Activated CD4-positive, alpha-beta T cell treated with anti-CD3 and anti-CD28 coated beads for 4 hours (primary cell): ENCODE measurements around the gene THSD4.

ENCODE experiments used
- DNase-seq, 2 donors: peaks; one replicate each; pipeline ENCODE4 v3.0.0-alpha.2; 2020

The THSD4 gene

GRCh38 chr15:71603379-71603778, 488.1 kb downstream of the THSD4 start:
- DNase-seq = no peak

- no peak for DNase-seq
Measured at GRCh38 chr15:71607383-71607782, 492.1 kb downstream of the THSD4 start.

DNA sequence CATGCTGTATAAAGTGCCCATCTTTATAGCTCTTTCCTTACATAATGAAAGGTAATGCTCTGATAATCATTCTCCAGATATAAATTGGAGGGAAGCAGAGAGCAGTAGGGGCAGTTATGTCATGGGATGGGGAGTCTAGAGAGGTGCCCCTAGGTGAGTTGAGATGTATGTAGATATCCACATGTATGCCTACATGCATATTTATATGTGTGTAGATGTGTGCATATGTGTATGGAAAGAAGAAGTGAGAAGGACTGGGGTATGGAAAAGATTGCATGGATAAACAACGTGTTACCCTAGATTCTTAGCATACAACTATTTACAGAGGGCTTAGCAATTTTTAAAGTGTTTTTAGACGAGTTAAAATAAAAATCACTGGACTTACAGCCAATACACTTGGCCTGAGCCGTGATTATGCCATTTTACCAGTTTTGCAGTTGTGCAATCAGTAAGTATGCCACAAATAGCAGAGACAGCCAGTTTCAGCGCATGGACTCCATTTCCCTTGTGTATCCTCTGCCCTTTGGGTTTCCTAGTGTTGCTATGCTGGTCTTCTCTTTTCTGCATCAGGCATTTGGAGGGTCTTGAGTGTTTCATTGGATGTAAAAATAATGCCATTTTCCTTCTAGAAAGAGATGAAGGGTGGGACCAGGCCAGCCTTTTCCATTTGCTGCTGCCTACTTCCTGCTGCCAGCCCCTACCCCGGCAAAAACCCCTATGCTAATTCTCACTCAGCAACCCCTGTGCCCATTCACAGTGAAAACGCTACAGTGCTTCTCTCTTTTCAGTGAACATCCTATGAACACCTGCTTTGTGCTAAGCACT, 495.7 kb downstream of the THSD4 start:
- DNase-seq = no peak

DNA sequence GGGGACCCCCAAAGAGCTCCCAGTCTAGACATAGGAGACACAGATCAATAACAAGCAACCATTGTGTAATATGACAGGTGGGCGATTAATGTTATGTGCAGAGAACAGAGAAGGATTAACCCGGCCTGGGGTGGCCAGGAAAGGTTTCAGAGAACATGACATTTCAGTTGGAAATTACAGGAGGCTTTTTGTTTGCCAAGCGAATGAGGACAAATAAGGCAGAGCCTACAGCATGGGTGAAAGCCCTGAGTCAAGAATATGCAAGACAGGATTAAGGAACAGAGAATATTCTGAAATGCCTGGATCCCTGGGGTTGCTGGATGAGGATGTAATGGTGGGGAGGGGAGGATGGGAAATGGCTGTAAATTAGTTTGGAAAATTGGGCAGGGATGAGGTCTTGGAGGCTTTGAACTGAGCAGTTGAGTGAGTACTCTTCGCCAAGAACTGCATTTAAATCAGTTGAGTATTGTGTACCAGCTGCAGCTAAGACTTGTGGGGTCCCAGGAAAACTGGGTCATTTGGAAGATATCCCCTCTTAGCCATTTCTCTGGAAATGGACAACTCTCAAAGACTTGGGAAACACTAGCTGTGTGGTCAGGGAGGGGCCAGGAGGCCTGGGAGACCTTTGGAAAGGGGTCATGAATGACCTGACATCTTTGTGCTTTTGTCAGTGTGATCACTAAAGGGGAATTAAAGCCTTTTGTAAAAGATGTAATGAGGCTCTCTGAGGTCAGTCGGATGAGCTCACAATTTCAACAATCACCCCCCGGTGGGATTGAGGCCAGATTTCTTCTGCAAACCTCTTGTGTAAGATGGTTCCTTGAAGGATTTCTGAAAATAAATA, 496.5 kb downstream of the THSD4 start:
- no peak for DNase-seq

GRCh38 chr15:71612397-71612722, 497.1 kb downstream of the THSD4 start:
- no peak for DNase-seq

- DNase-seq = no peak
Measured at GRCh38 chr15:71612869-71613268, 497.6 kb downstream of the THSD4 start.

DNA sequence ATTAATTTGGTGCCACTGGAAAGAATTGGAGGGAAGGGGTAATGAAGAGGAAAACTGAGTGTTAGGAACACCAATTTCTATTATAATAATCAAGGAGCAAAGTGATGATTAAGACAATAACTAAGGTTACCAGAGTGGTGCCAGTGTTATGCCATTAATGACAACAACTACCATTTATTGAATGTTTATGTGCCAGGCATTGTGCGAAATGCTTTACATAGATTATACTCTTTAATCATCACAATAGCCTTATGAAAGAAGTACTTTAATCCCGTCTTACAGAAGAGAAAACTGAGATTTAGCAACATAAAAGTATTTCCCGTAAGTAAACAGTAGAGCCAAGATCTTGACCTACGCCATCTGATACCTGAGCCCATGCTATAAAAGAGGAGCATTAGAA, 507.8 kb downstream of the THSD4 start:
- DNase-seq = no peak

- no peak for DNase-seq
Measured at GRCh38 chr15:71626596-71627088, 511.4 kb downstream of the THSD4 start.

GRCh38 chr15:71627188-71627587, 511.9 kb downstream of the THSD4 start:
- DNase-seq = no peak

GRCh38 chr15:71627604-71628003, 512.3 kb downstream of the THSD4 start:
- DNase-seq = no peak

DNA sequence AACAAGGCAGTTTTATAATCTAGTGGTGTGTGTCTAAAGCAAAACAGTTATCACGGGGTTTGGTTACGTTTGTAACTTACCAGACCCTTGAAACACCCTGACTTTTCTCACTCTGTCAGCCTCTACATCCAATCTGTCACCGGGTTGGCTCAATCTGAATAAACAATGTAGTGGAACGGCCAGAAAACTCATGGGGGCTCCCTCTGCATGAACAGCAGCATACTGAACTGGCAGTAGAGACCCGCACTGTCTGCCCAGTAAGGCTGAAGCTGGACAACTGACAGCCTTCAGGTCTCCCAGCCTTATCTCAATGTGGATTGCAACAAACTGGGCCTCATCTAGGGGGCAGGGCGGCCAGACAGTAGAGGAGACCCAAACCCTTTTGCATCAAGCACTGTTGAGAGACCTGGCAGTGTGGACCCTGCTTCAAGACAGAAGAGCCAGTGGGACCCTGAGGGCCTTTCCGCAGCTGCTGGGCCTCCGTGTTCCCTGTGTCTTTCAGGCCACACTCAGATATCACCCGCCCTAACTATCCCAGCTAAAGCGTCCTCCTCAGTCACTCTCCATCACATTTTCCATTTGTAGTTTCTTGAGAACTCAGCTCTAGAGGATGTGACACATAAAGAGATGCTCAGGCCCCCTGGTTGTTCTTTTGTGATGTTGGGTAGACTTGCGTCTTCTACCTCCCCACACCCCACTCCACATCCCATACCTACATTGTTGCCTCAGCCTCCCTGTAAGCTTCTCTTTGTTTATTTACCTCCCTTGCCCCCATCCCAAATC, 513.9 kb downstream of the THSD4 start:
- DNase-seq = no peak

- no peak for DNase-seq
Measured at GRCh38 chr15:71629781-71630474, 514.7 kb downstream of the THSD4 start.

DNA sequence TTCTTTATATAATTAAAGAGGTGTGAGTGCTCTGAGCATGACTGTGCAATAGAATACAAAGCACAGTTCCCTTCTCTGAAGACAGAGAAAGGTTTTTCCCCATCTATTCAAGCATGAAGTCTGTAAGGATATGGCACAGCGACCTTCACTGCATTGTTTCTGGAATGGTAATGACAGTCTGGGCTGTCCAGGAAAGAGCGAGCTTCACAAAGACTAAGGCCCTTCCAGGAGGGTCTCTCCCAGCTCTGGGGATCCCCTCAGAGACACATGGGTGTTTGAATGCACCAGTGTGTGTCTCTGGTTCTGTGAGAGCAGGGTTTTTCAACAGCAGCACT, 515.2 kb downstream of the THSD4 start:
- DNase-seq = no peak

- no peak for DNase-seq
Measured at GRCh38 chr15:71632576-71633195, 517.4 kb downstream of the THSD4 start.

- DNase-seq = no peak
Measured at GRCh38 chr15:71634820-71635560, 519.7 kb downstream of the THSD4 start.

DNA sequence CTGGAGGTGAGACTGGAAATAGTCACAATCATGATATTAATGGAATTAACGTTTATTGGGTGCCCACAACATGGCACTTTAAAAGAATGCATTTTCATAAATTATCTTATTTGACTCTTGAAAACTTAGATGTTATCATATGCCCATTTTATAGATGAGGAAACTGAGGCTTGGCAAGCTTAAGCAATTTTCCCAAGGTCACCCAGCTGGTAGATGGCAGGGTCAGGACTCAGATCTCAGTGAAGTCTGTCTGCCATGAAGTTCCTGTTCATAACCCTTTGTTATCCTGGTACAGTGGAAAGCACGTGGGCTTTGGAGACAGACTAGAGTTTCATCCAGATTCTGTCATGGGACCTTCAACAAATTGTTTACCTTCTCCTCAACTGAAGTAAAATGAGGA, 520.5 kb downstream of the THSD4 start:
- no peak for DNase-seq

DNA sequence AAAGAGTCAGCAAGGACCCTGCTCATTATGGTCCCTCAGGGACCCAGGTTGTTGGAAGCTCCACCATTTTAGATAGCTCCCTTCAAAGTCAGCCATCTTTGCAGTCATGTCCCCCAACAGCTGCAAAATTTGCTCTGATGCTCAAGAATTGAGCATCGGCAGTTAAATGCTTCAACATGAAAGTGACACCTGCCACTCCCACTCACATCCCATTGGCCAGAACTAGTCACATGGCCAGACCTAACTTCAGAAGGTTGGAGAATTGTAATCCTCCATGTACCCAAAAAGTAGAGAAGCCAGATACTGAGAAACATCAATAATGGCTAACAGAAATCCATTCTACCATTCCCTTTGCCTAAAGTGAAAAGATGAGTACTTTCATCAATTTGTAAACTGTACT, 523.6 kb downstream of the THSD4 start:
- DNase-seq = no peak

GRCh38 chr15:71639471-71639870, 524.2 kb downstream of the THSD4 start:
- DNase-seq = no peak

DNA sequence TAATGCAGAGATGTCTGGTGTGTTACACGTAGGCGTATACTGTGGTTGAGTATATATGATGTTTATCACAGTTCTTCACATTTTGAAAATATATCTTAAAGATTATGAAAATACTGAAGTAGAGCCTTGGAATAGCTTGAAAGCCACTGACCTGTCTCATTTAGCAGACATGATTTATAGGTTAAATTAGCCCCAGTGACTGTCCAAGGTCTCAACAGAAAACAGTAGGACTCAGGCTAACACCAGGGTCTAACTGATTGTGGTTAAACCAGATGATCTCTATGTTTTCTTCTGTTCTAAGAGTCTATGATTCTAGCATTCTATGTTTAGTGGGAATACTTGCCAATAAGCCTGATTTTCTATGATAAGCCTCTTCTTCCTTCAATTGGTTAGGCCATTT, 528.6 kb downstream of the THSD4 start:
- no peak for DNase-seq

- DNase-seq = no peak
Measured at GRCh38 chr15:71646767-71647486, 531.7 kb downstream of the THSD4 start.

GRCh38 chr15:71647487-71647808, 532.2 kb downstream of the THSD4 start:
- DNase-seq = no peak
